GM19238 (cell line): ENCODE results near the gene BOK.

ENCODE experiments used
- DNase-seq: peaks from one replicate; pipeline ENCODE4 v3.0.0; 2011; ENCODE audit warnings: low spot score; ENCODE audit not compliant: insufficient read length

Gene BOK

DNA sequence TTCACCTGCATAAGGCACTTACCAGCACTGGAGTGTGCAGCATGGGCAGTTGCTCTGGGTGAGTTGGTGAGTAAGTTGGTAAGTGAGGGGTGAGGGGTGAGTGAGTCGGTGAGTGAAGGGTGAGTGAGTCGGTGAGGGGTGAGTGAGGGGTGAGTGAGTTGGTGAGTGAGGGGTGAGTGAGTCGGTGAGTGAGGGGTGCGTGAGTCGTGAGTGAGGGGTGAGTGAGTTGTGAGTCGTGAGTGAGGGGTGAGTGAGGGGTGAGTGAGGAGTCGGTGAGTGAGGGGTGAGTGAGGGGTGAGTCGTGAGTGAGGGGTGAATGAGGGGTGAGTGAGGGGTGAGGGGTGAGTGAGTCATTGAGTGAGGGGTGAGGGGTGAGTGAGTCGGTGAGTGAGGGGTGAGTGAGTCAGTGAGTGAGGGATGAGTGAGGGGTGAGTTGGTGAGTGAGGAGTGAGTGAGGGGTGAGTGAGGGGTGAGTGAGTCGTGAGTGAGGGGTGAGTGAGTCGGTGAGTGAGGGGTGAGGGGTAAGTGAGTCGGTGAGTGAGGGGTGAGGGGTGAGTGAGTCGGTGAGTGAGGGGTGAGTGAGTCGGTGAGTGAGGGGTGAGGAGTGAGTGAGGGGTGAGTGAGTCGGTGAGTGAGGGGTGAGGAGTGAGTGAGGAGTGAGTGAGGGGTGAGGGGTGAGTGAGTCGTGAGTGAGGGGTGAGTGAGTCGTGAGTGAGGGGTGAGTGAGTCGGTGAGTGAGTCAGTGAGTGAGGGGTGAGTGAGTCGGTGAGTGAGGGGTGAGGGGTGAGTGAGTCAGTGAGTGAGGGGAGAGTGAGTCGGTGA lies 61.3 kb downstream of the BOK start:
- no peak for DNase-seq

DNA sequence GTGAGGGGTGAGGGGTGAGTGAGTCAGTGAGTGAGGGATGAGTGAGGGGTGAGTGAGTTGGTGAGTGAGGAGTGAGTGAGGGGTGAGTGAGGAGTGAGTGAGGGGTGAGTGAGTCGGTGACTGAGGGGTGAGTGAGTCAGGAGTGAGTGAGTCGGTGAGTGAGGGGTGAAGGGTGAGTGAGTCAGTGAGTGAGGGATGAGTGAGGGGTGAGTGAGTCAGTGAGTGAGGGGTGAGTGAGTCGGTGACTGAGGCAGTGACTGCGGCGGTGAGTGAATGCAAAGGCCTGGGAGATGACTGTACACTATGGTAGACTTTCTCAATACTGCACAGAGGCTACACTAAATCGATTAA lies 61.8 kb downstream of the BOK start:
- no peak for DNase-seq
